Measurements from ENCODE around the gene INPP4A. TPM values are rescaled to one million over a fixed set of nuclear protein-coding genes. Genes with fewer than 3 reads are reported as not detected.
A peak's percentile ranks its signal among the peaks of the same experiment; 100 is the strongest.

Gene INPP4A
- total and polyA plus RNA-seq, 2 of the 13 experiments (the other 11 are each of a cell fraction or from before 2014, with no cell fraction given): 10.1 to 10.9 TPM

- TF ChIP-seq SALL1 (CRISPR knock-in tag; IDR thresholded peaks at IDR 0.05): peak; percentile 6; the same call in 1 of the 2 replicates
- 0 out of 2 replicates have a peak, but pooled peaks have one; percentile 11 for TF ChIP-seq KLF6 (CRISPR knock-in tag; IDR thresholded peaks at IDR 0.05)
- 0 out of 2 replicates have a peak, but pooled peaks have one; percentile 6 for TF ChIP-seq TBX2 (CRISPR knock-in tag; IDR thresholded peaks at IDR 0.05; ENCODE audit: borderline replicate concordance)
- TF ChIP-seq ZNF572 (CRISPR knock-in tag; IDR thresholded peaks at IDR 0.05): peak; percentile 74; the same call in 1 of the 2 replicates
- TF ChIP-seq THYN1 (CRISPR knock-in tag; IDR thresholded peaks at IDR 0.05; ENCODE audit: borderline replicate concordance, low read depth): no peak
- 0 out of 2 replicates have a peak, but pooled peaks have one; percentile 45 for TF ChIP-seq ZNF674 (CRISPR knock-in tag; IDR thresholded peaks at IDR 0.05; ENCODE audit: low read depth)
- peak; percentile 30; the same call in 1 of the 2 replicates for TF ChIP-seq FOXC1 (CRISPR knock-in tag; IDR thresholded peaks at IDR 0.05; ENCODE audit: borderline replicate concordance)
- peak; percentile 23; the same call in 1 of the 2 replicates for TF ChIP-seq MTERF4 (CRISPR knock-in tag; IDR thresholded peaks at IDR 0.05)
- peak; percentile 3; the same call in 1 of the 2 replicates for TF ChIP-seq ZFX (CRISPR knock-in tag; IDR thresholded peaks at IDR 0.05; ENCODE audit: low read depth)
- no peak for TF ChIP-seq SRY (CRISPR knock-in tag; IDR thresholded peaks at IDR 0.05)
These were observed 1.3 kb downstream of the INPP4A start (continued) for GRCh38 chr2:98445683-98446581.

- Histone ChIP-seq H3K4me1 (ENCODE audit: insufficient read depth, low read length) (peaks cover 47% of the 10 kb centered on the region), H3K79me2 (ENCODE audit: insufficient read depth, low read length) (peaks cover 44% of the 10 kb centered on the region), H3K4me3 (replicated peaks in 1 of 3; ENCODE audit: insufficient read depth in 1 of 3, low read depth in 2 of 3, low read length in 3 of 3) (no peak overlapping the region), H3K9ac (ENCODE audit: insufficient read depth, low read depth, low read length) (no peak overlapping the region), H3K9me3 (ENCODE audit: low read length) (no peaks in the 10 kb centered on the region), H3K4me2 (ENCODE audit: low read depth, low read length) (peak overlapping the region; percentile 98; the same call in 1 of the 2 replicates), H4K20me1 (ENCODE audit: insufficient read depth, low read length) (peaks cover 11% of the 10 kb centered on the region), H3K36me3 (replicated peaks in 1 of 2; ENCODE audit: control insufficient read depth in 1 of 2, insufficient read depth in 2 of 2, low read length in 2 of 2) (no peaks in the 10 kb centered on the region), H3K27me3 (ENCODE audit: control insufficient read depth in 1 of 2, insufficient read depth in 2 of 2, low read length in 2 of 2) (no peaks in the 10 kb centered on the region; a peak in 1 of 5 replicates), H2AFZ (ENCODE audit: low read length) (no peak overlapping the region), H3K27ac (ENCODE audit: extremely low read length, insufficient read depth, low read length) (no peak overlapping the region)
- ATAC-seq (no peak), FAIRE-seq (no peak), DNase-seq (ENCODE audit: low spot score) (no peak)
- 88% methylated on average over 6 of the region's 6 CpGs for WGBS (ENCODE audit: low lambda C conversion rate)
- CTCF ChIA-PET (ENCODE audit: low intra/inter-chr PET ratio, low total read pairs): no interaction called here
- intact Hi-C loops (cut with micrococcal nuclease; ENCODE audit: unreplicated experiment): loop anchor here (5.0 to 10.0 kb wide), 2 partner anchors 40 to 158 kb away; partner anchors contain the start of genes COA5 and UNC50
- in situ Hi-C loops (cut with HindIII; ENCODE audit: extremely low pct_ligation_motif_present, low pct_unique_long_range_greater_than_20kb): no loop called here
- BruUV-seq (replicated peaks): no TSS peak
- POLR2A ChIA-PET: no interaction called here
- no peak for TF ChIP-seq MIER3 (CRISPR knock-in tag; IDR thresholded peaks at IDR 0.05; ENCODE audit: borderline replicate concordance)
- TF ChIP-seq ZNF225 (CRISPR knock-in tag; IDR thresholded peaks at IDR 0.05): no peak
- TF ChIP-seq HMGA1 (CRISPR knock-in tag; conservative IDR thresholded peaks at IDR 0.05): no peak
- TF ChIP-seq SRSF1 (optimal IDR thresholded peaks at IDR 0.05; ENCODE audit: low read depth, low read length): no peak
- no peak for TF ChIP-seq BCLAF1 (IDR thresholded peaks at IDR 0.05)
- no peak for TF ChIP-seq ZNF580 (CRISPR knock-in tag; IDR thresholded peaks at IDR 0.05; ENCODE audit: borderline replicate concordance, low read depth)
- TF ChIP-seq ZNF879 (CRISPR knock-in tag; IDR thresholded peaks at IDR 0.05): no peak
- no peak for TF ChIP-seq ZNF329 (CRISPR knock-in tag; IDR thresholded peaks at IDR 0.05; ENCODE audit: low read depth)
These were observed 2.2 kb downstream of the INPP4A start for GRCh38 chr2:98446850-98447249.
